ENCODE measurements around the gene FGF22.

- TF ChIP-seq CREB1 (IDR thresholded peaks at IDR 0.05) (no peak), POLR2AphosphoS5 (IDR thresholded peaks at IDR 0.05; ENCODE audit: low read depth, low read length) (no peak), CTCF (IDR thresholded peaks at IDR 0.05; ENCODE audit: control extremely low read depth in 1 of 3, insufficient read depth in 1 of 3, low read depth in 1 of 3, low read length in 3 of 3) (no peak), POLR2A (IDR thresholded peaks at IDR 0.05; ENCODE audit: control extremely low read depth in 1 of 2, low read depth in 2 of 2, low read length in 2 of 2) (no peak), RAD21 (IDR thresholded peaks at IDR 0.05 in 1 of 2, conservative IDR thresholded peaks at IDR 0.05 in 1 of 2; ENCODE audit: low read depth in 2 of 2, low read length in 2 of 2) (no peak), EP300 (IDR thresholded peaks at IDR 0.05; ENCODE audit: borderline replicate concordance in 1 of 2, low read depth in 2 of 2, low read length in 2 of 2) (no peak), SIN3A (conservative IDR thresholded peaks at IDR 0.05 in 1 of 2, IDR thresholded peaks at IDR 0.05 in 1 of 2; ENCODE audit: low read depth in 1 of 2, low read length in 2 of 2) (no peak), TAF1 (IDR thresholded peaks at IDR 0.05; ENCODE audit: low read depth, low read length) (no peak), RFX5 (IDR thresholded peaks at IDR 0.05; ENCODE audit: borderline replicate concordance, low read depth, low read length) (no peak), MAX (IDR thresholded peaks at IDR 0.05) (no peak), EZH2 (IDR thresholded peaks at IDR 0.05; ENCODE audit: low read depth, low read length, severe bottlenecking) (no peak), BACH1 (IDR thresholded peaks at IDR 0.05; ENCODE audit: low read length) (no peak), MAFK (IDR thresholded peaks at IDR 0.05; ENCODE audit: low read depth, low read length) (no peak)
Measured at GRCh38 chr19:622666-623065, 17.0 kb upstream of the FGF22 start.
